Sigmoid colon (tissue), 7 donors: ENCODE measurements around the gene GRID2. TPM values are rescaled to one million over a fixed set of nuclear protein-coding genes. Genes with fewer than 3 reads are reported as not detected.

ENCODE experiments used
- DNase-seq: peaks from one replicate; pipeline ENCODE4 v3.0.0-alpha.2; 2019
- H3K27ac ChIP-seq, 4 donors: fragments of 200-600 bp; sonication (generic); one replicate each; pipeline ENCODE4 v1.5.1; 2016 to 2019; ENCODE audit warnings: mild to moderate bottlenecking in 1 of 4
- H3K27me3 ChIP-seq, 3 donors: fragments of 200-600 bp; sonication (generic); one replicate each; pipeline ENCODE4 v1.5.1; 2019; ENCODE audit warnings: mild to moderate bottlenecking in 1 of 3
- H3K36me3 ChIP-seq, 4 donors: fragments of 200-600 bp; sonication (generic); one replicate each; pipeline ENCODE4 v1.5.1; 2016 to 2019
- H3K4me1 ChIP-seq, 4 donors: fragments of 200-600 bp; sonication (generic); one replicate each; pipeline ENCODE4 v1.5.1; 2017 to 2019
- H3K4me3 ChIP-seq, 4 donors: fragments of 200-600 bp; sonication (generic); one replicate each; pipeline ENCODE4 v1.5.1; 2017 to 2019; ENCODE audit warnings: mild to moderate bottlenecking in 2 of 4, moderate library complexity in 1 of 4
- H3K9me3 ChIP-seq, 4 donors: fragments of 200-600 bp in 3 of 4; sonication (generic) in 3 of 4; one replicate each; pipeline versions ENCODE4 v1.5.1 to v1.6.1; 2013 to 2019
- EP300 ChIP-seq, 4 donors: sonication (generic); formaldehyde crosslinking; IDR thresholded peaks; one replicate each; pipeline ENCODE4 v1.6.1; 2017; ENCODE audit warnings: antibody characterized with exemption in 4 of 4
- POLR2A ChIP-seq, 2 donors: fragments of 450-650 bp; IDR thresholded peaks; one replicate each; pipeline ENCODE4 v1.6.1; 2016; ENCODE audit warnings: antibody characterized with exemption in 2 of 2, mild to moderate bottlenecking in 2 of 2, moderate library complexity in 2 of 2
- POLR2AphosphoS5 ChIP-seq, 4 donors: sonication (generic); formaldehyde crosslinking; IDR thresholded peaks; one replicate each; pipeline ENCODE4 v1.6.1; 2017; ENCODE audit warnings: antibody characterized with exemption in 4 of 4
- WGBS, 2 donors: extraction: QIAGEN DNeasy Blood & Tissue Kit; methylation state at CpG; one replicate each; pipeline ENCODE4 v1.1.7; 2013; 5-methylcytosine and 5-hydroxymethylcytosine counted together
- intact Hi-C: fragments of 100-400 bp; cut with DNase I; formaldehyde crosslinking; loops from one replicate; pipeline ENCODE4 v1.15.1; 2023
- polyA plus RNA-seq, 3 donors: library from polyadenylated mRNA; stranded (reverse); fragments of 200-250 nt; gene quantifications; one replicate each; pipeline ENCODE4 v1.2.3, GENCODE V29; 2013
- total RNA-seq, 4 donors: library from RNA; depleted of rRNA; stranded (reverse); fragments of >200 nt; gene quantifications; one replicate each; pipeline ENCODE4 v1.1.0, GENCODE V29; 2016
- TF ChIP-seq, protein P1 (sequence below), 4 experiments: fragments of 450-650 bp in 3 of 4; fragments of 200-600 bp in 1 of 4; IDR thresholded peaks; one replicate each; pipeline ENCODE4 v1.5.1; 2016 to 2019; ENCODE audit warnings: antibody characterized with exemption in 4 of 4, mild to moderate bottlenecking in 3 of 4, moderate library complexity in 2 of 4
- donor health status: healthy with polysubstance abuse.
- donor health status: Bipolar disorder and iron deficiency.
- donor health status: healthy.

GRID2 gene
- total and polyA plus RNA-seq, 7 donors, result 0.04 to 1.9 (median 0.28) TPM; not detected in 2

DNA sequence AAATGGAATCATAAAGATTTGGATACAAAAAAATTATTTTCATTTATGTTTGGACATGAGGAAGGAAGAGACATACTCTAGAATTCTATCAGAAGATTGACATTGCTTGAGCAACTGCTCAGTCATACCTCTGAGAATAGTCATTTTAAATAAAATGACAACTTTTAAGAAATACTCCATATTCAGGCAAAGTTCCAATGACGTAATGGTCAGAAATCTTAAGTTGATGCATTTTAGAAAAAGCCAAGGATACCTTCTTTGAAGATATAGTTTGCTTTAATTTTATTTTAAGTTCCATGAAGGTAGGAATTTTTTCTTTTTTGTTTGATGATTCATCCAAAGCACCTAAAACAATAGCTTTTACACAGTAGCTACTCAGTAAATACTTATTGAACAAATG lies 1414.5 kb downstream of the GRID2 start:
- no peaks in the 10 kb centered on the region for H3K36me3 ChIP-seq
- TF ChIP-seq POLR2A (IDR thresholded peaks at IDR 0.05) (no peak), POLR2AphosphoS5 (IDR thresholded peaks at IDR 0.05) (no peak), EP300 (IDR thresholded peaks at IDR 0.05) (no peak)
- TF ChIP-seq, protein P1, sequence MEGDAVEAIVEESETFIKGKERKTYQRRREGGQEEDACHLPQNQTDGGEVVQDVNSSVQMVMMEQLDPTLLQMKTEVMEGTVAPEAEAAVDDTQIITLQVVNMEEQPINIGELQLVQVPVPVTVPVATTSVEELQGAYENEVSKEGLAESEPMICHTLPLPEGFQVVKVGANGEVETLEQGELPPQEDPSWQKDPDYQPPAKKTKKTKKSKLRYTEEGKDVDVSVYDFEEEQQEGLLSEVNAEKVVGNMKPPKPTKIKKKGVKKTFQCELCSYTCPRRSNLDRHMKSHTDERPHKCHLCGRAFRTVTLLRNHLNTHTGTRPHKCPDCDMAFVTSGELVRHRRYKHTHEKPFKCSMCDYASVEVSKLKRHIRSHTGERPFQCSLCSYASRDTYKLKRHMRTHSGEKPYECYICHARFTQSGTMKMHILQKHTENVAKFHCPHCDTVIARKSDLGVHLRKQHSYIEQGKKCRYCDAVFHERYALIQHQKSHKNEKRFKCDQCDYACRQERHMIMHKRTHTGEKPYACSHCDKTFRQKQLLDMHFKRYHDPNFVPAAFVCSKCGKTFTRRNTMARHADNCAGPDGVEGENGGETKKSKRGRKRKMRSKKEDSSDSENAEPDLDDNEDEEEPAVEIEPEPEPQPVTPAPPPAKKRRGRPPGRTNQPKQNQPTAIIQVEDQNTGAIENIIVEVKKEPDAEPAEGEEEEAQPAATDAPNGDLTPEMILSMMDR (IDR thresholded peaks at IDR 0.05), result no peak
- no peaks in the 10 kb centered on the region for H3K9me3 ChIP-seq
- 87 to 88% methylated on average over 1 of the region's 1 CpG for WGBS, 2 donors
- H3K4me3 ChIP-seq, result no peak overlapping the region
- no peaks in the 10 kb centered on the region for H3K4me1 ChIP-seq
- no peak overlapping the region for H3K27ac ChIP-seq
- no peak for DNase-seq
- intact Hi-C loops, result no loop called here
- H3K27me3 ChIP-seq, result no peaks in the 10 kb centered on the region

DNA sequence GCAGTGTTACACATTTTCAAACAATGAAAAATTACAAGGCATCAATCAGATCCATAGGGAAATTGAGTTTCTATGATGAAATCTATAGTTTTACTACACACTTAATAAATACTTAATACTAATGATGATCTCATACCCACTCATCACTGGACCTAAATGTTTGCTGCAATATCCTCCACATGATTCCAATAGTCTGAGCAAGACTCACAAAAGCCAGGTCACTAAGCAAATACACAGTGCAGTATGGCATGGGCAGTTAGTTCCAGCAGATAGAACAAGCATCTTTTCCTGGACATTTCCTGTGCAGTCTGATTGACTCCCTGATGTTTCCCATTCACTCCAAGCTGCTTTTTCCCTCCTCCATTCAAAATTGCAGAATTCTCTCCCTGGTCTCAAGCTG lies 1415.8 kb downstream of the GRID2 start:
- no peak for TF ChIP-seq POLR2AphosphoS5 (IDR thresholded peaks at IDR 0.05)
- TF ChIP-seq EP300 (IDR thresholded peaks at IDR 0.05), result no peak
- TF ChIP-seq, protein P1 (IDR thresholded peaks at IDR 0.05), result no peak
- TF ChIP-seq POLR2A (IDR thresholded peaks at IDR 0.05), result no peak
- H3K4me1 ChIP-seq, result no peaks in the 10 kb centered on the region
- intact Hi-C loops, result no loop called here
- no peaks in the 10 kb centered on the region for H3K27me3 ChIP-seq
- no peak overlapping the region for H3K4me3 ChIP-seq
- no peak for DNase-seq
- H3K27ac ChIP-seq, result no peak overlapping the region
- no peaks in the 10 kb centered on the region for H3K9me3 ChIP-seq
- no peaks in the 10 kb centered on the region for H3K36me3 ChIP-seq

DNA sequence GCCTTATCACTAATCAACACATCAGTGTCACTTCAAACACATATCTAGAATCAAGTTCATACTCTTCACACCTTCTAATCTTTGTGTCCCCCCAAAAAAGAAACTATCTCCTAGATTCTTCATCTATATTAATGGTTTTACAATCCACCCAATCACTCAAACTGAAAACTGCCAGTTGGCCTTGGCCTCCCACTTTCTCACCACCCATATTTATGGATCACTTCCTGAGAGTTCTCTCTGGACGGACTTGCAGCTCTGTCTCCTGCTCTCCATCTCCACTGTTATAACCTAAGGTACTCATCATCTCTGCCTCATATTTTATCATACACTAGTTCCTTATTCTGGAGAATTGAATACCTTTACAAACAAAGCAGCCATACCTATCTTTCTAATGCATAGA lies 1418.7 kb downstream of the GRID2 start:
- H3K9me3 ChIP-seq, result no peaks in the 10 kb centered on the region
- 69 to 84% methylated on average over 1 of the region's 1 CpG for WGBS, 2 donors
- intact Hi-C loops, result no loop called here
- no peak overlapping the region for H3K4me3 ChIP-seq
- H3K36me3 ChIP-seq, result no peaks in the 10 kb centered on the region
- no peaks in the 10 kb centered on the region for H3K27me3 ChIP-seq
- TF ChIP-seq POLR2A (IDR thresholded peaks at IDR 0.05) (no peak), EP300 (IDR thresholded peaks at IDR 0.05) (no peak), POLR2AphosphoS5 (IDR thresholded peaks at IDR 0.05) (no peak)
- TF ChIP-seq, protein P1 (IDR thresholded peaks at IDR 0.05), result no peak
- H3K4me1 ChIP-seq, result no peaks in the 10 kb centered on the region
- no peak for DNase-seq
- H3K27ac ChIP-seq, result no peak overlapping the region

DNA sequence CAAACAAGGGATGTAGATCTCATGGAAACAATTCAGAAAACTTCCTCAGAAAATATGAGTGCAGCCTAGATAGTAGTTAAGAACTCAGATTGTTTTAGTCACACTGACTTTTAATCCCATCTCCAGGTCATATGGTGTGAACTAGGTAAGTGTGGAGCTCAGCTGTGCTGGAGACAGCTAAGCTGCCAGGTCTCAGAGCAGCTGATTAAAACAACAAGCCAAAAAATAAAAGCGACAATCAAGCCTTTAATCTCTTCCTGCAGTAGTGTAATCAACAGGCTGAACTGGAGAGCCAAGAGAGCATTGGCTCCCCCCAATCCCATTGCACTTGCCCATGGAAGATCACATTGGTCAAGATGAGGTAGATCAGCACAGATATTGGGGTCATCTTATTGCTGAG lies 1426.5 kb downstream of the GRID2 start:
- no peak for DNase-seq
- no peaks in the 10 kb centered on the region for H3K9me3 ChIP-seq
- no peaks in the 10 kb centered on the region for H3K4me1 ChIP-seq
- TF ChIP-seq POLR2A (IDR thresholded peaks at IDR 0.05), result no peak
- no peak for TF ChIP-seq EP300 (IDR thresholded peaks at IDR 0.05)
- no peak for TF ChIP-seq POLR2AphosphoS5 (IDR thresholded peaks at IDR 0.05)
- TF ChIP-seq, protein P1 (IDR thresholded peaks at IDR 0.05), result no peak
- no peak overlapping the region for H3K27ac ChIP-seq
- no peak overlapping the region for H3K4me3 ChIP-seq
- no peaks in the 10 kb centered on the region for H3K27me3 ChIP-seq
- no peaks in the 10 kb centered on the region for H3K36me3 ChIP-seq
- intact Hi-C loops, result no loop called here
- 77 to 83% methylated on average over 1 of the region's 1 CpG for WGBS, 2 donors

DNA sequence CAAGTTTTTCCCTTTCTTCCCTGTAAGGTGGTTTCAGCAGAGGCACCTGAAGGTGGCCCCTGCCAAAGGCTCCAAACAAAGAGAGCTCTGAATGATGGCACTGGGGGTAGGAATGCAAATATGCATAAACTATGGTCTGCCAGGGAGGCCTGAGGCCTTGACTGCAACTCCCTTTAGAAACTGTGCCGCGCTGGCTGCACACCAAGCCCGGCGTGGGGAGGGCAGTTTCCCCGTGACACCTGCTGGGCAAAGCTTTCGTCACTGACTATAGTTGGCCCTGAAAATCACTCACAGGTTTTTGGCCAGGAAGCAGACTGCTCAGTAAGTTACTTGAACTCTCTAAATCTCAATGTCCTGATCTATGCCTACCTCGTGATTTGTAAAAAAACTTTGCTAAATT lies 1427.0 kb downstream of the GRID2 start:
- Histone ChIP-seq H3K4me1 (no peaks in the 10 kb centered on the region), H3K9me3 (no peaks in the 10 kb centered on the region), H3K27me3 (no peaks in the 10 kb centered on the region), H3K36me3 (no peaks in the 10 kb centered on the region), H3K4me3 (no peak overlapping the region), H3K27ac (no peak overlapping the region)
- intact Hi-C loops, result no loop called here
- DNase-seq, result no peak
- no peak for TF ChIP-seq POLR2AphosphoS5 (IDR thresholded peaks at IDR 0.05)
- TF ChIP-seq, protein P1 (IDR thresholded peaks at IDR 0.05), result no peak
- no peak for TF ChIP-seq EP300 (IDR thresholded peaks at IDR 0.05)
- no peak for TF ChIP-seq POLR2A (IDR thresholded peaks at IDR 0.05)
- 90 to 92% methylated on average over 7 of the region's 7 CpGs for WGBS, 2 donors
